Hepatocyte (in vitro differentiated cells): ENCODE data around the gene PRDM11. TPM values are rescaled to one million over a fixed set of nuclear protein-coding genes. Genes with fewer than 3 reads are reported as not detected.

Experiments
- DNase-seq: peaks from one replicate; pipeline ENCODE4 v3.0.0-alpha.2; 2016; ENCODE audit warnings: low spot score
- H2AFZ ChIP-seq: fragments of 200-600 bp; sonication (generic); 2 replicates; pipeline ENCODE4 v1.6.0; 2016; ENCODE audit warnings: antibody characterized with exemption, mild to moderate bottlenecking
- H3K27ac ChIP-seq: fragments of 200-600 bp; sonication (generic); 2 replicates; pipeline ENCODE4 v1.5.1; 2016; ENCODE audit warnings: mild to moderate bottlenecking
- H3K27me3 ChIP-seq: fragments of 200-600 bp; sonication (generic); 2 replicates; pipeline ENCODE4 v1.6.1; 2016
- H3K36me3 ChIP-seq: fragments of 200-600 bp; sonication (generic); replicated peaks from 2 replicates; pipeline ENCODE4 v1.5.1; 2016; ENCODE audit warnings: low read depth; ENCODE audit not compliant: insufficient read depth
- H3K4me1 ChIP-seq: fragments of 200-600 bp; sonication (generic); 2 replicates; pipeline ENCODE4 v1.5.1; 2016; ENCODE audit warnings: mild to moderate bottlenecking, moderate library complexity; ENCODE audit not compliant: insufficient read depth
- H3K4me2 ChIP-seq: fragments of 200-600 bp; sonication (generic); 2 replicates; pipeline ENCODE4 v1.6.0; 2016
- H3K4me3 ChIP-seq: fragments of 200-600 bp; sonication (generic); 2 replicates; pipeline ENCODE4 v1.5.1; 2016; ENCODE audit warnings: mild to moderate bottlenecking
- H3K79me2 ChIP-seq: fragments of 200-600 bp; sonication (generic); 2 replicates; pipeline ENCODE4 v1.6.0; 2017; ENCODE audit warnings: mild to moderate bottlenecking
- H3K9me2 ChIP-seq: fragments of 200-600 bp; sonication (generic); replicated peaks from 2 replicates; pipeline ENCODE4 v1.6.0; 2017; ENCODE audit warnings: mild to moderate bottlenecking; ENCODE audit not compliant: insufficient read depth
- H3K9me3 ChIP-seq: fragments of 200-600 bp; sonication (generic); 2 replicates; pipeline ENCODE4 v1.5.1; 2016; ENCODE audit warnings: low read depth, mild to moderate bottlenecking
- H4K20me1 ChIP-seq: fragments of 200-600 bp; sonication (generic); 2 replicates; pipeline ENCODE4 v1.6.0; 2016; ENCODE audit warnings: mild to moderate bottlenecking; ENCODE audit not compliant: insufficient read depth, poor library complexity, severe bottlenecking
- CTCF ChIP-seq: fragments of 200-600 bp; sonication (generic); IDR thresholded peaks from 2 replicates; pipeline ENCODE4 v1.5.1; 2016; ENCODE audit warnings: antibody characterized with exemption, mild to moderate bottlenecking; ENCODE audit not compliant: poor library complexity
- EZH2 ChIP-seq: fragments of 200-600 bp; sonication (generic); IDR thresholded peaks from 2 replicates; pipeline ENCODE4 v1.6.1; 2016; ENCODE audit warnings: antibody characterized with exemption, mild to moderate bottlenecking, borderline replicate concordance
- EZH2phosphoT487 ChIP-seq: fragments of 200-600 bp; sonication (generic); IDR thresholded peaks from one replicate; pipeline ENCODE4 v1.6.1; 2018; ENCODE audit warnings: antibody characterized with exemption, mild to moderate bottlenecking, low read depth, moderate library complexity; ENCODE audit not compliant: unreplicated experiment, severe bottlenecking
- WGBS: methylation state at CpG from one replicate; pipeline ENCODE4 v1.1.6; 2016; ENCODE audit warnings: low lambda C conversion rate; ENCODE audit errors: missing lambda C conversion rate; 5-methylcytosine and 5-hydroxymethylcytosine counted together
- polyA plus RNA-seq: library from polyadenylated mRNA; unstranded; fragments of >200 nt; fragmentation: Nextera tagmentation; extraction: Ambion mirVana; gene quantifications from 2 replicates; pipeline ENCODE4 v1.2.1, GENCODE V29; 2016
- total RNA-seq: library from RNA; depleted of rRNA; stranded (reverse); fragments of >200 nt; gene quantifications from 2 replicates; pipeline ENCODE4 v1.2.3, GENCODE V29; 2014

PRDM11 gene
- total and polyA plus RNA-seq, 2 experiments from 2014 or later: 11.2 to 15.0 TPM

DNA sequence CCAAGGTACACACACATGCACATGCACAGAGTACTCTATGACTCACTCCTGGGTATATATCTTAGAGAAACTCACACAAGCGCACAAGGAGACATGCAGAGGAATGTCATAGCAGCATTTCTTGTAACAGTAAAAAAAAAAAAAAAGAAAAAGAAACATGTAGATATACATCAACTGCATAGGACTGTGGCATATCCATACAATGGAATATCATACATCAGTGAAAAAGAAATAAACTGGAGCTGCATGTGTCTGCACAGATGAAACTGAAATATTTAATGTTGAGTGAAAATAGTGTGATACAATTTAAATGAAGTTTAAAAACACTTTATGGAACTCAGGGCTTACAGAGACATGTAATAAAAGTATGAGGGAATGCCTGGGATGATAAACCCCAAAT, 93.3 kb downstream of the PRDM11 start:
- Histone ChIP-seq H3K36me3 (no peaks in the 10 kb centered on the region), H3K9me3 (no peaks in the 10 kb centered on the region), H4K20me1 (no peaks in the 10 kb centered on the region), H3K4me2 (no peak overlapping the region), H3K4me1 (no peaks in the 10 kb centered on the region), H3K79me2 (no peaks in the 10 kb centered on the region), H2AFZ (no peak overlapping the region), H3K27ac (no peak overlapping the region), H3K4me3 (no peak overlapping the region), H3K27me3 (no peaks in the 10 kb centered on the region), H3K9me2 (no peaks in the 10 kb centered on the region)
- TF ChIP-seq EZH2phosphoT487 (no peak), CTCF (no peak), EZH2 (no peak)
- DNase-seq: no peak
- WGBS: 95% methylated on average over 1 of the region's 1 CpG

DNA sequence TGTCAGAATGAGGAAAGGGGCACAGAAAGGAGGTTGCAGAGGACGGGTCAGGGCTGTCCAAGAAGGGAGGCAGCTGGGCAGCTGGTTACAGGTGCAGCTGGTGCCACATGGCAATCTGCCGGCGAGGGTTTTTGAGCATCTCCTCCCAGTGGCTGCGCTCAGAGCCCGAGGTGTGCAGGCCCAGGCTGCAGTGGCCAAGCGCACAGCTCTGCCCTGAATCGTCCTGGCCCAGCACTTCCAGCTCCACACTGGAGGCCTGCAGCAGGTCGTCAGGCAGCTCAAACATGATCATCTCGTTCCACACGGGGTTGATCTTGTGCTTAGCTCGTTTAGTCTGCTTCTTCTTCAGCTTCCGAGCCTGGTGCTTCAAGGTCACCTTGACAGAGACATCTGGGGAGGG, 97.5 kb downstream of the PRDM11 start:
- no peaks in the 10 kb centered on the region for H3K27me3 ChIP-seq
- no peak for DNase-seq
- H3K4me1 ChIP-seq: peaks cover 4% of the 10 kb centered on the region
- H3K9me3 ChIP-seq: no peaks in the 10 kb centered on the region
- no peak for TF ChIP-seq EZH2
- TF ChIP-seq CTCF: no peak
- TF ChIP-seq EZH2phosphoT487: no peak
- 90% methylated on average over 12 of the region's 12 CpGs for WGBS
- H2AFZ ChIP-seq: no peak overlapping the region
- no peaks in the 10 kb centered on the region for H4K20me1 ChIP-seq
- no peaks in the 10 kb centered on the region for H3K79me2 ChIP-seq
- H3K27ac ChIP-seq: no peak overlapping the region
- H3K4me2 ChIP-seq: no peak overlapping the region
- no peaks in the 10 kb centered on the region for H3K36me3 ChIP-seq
- H3K9me2 ChIP-seq: no peaks in the 10 kb centered on the region
- no peak overlapping the region for H3K4me3 ChIP-seq

- Histone ChIP-seq H3K4me2 (no peak overlapping the region), H3K4me3 (no peak overlapping the region), H3K27ac (peak overlapping the region; percentile 20), H3K9me3 (no peaks in the 10 kb centered on the region), H3K36me3 (no peaks in the 10 kb centered on the region), H4K20me1 (no peaks in the 10 kb centered on the region), H2AFZ (no peak overlapping the region), H3K4me1 (peaks cover 4% of the 10 kb centered on the region), H3K27me3 (no peaks in the 10 kb centered on the region), H3K79me2 (no peaks in the 10 kb centered on the region), H3K9me2 (no peaks in the 10 kb centered on the region)
- TF ChIP-seq CTCF (no peak), EZH2 (no peak), EZH2phosphoT487 (no peak)
- no peak for DNase-seq
- 78% methylated on average over 8 of the region's 8 CpGs for WGBS
Observed at GRCh38 chr11:45245218-45246045, 99.0 kb downstream of the PRDM11 start.
